Gastroesophageal sphincter (tissue), 3 donors: ENCODE results near the gene OSTC.

ENCODE experiments used
- CTCF ChIP-seq, 4 experiments: fragments of 200-600 bp in 2 of 4; fragments of 450-650 bp in 2 of 4; sonication (generic) in 1 of 4; IDR thresholded peaks; one replicate each; pipeline ENCODE4 v1.5.1; 2017 to 2019; ENCODE audit warnings: antibody characterized with exemption in 4 of 4, mild to moderate bottlenecking in 2 of 4, moderate library complexity in 2 of 4
- POLR2A ChIP-seq, 2 donors: fragments of 450-650 bp; IDR thresholded peaks; one replicate each; pipeline ENCODE4 v1.6.1; 2017; ENCODE audit warnings: antibody characterized with exemption in 2 of 2, mild to moderate bottlenecking in 2 of 2, moderate library complexity in 1 of 2

GRCh38 chr4:108649863-108650211 is 562 bp upstream of the OSTC start:
- TF ChIP-seq CTCF (IDR thresholded peaks at IDR 0.05) (no peak), POLR2A (IDR thresholded peaks at IDR 0.05) (no peak)
